KOPT-K1 (cell line): ENCODE measurements around the gene ST13.
A peak's percentile ranks its signal among the peaks of the same experiment; 100 is the strongest.
"Not testable (repeated sequence)": the region's sequence is repeated elsewhere in the genome, so short reads cannot be mapped to it uniquely, and the experiment has no call there.

Experiments
- H3K27ac ChIP-seq: fragments of 200-600 bp; sonication (generic); 2 replicates; pipeline ENCODE4 v1.5.1; 2016; ENCODE audit warnings: antibody characterized with exemption, mild to moderate bottlenecking, low read depth, low read length; ENCODE audit not compliant: poor library complexity, severe bottlenecking
- H3K36me3 ChIP-seq: fragments of 200-600 bp; sonication (generic); 2 replicates; pipeline ENCODE4 v1.5.1; 2017; ENCODE audit warnings: antibody characterized with exemption, mild to moderate bottlenecking, low read length, moderate library complexity; ENCODE audit not compliant: insufficient read depth
- H3K9me3 ChIP-seq: fragments of 200-600 bp; sonication (generic); 2 replicates; pipeline ENCODE4 v1.5.1; 2017; ENCODE audit warnings: antibody characterized with exemption, low read length, mild to moderate bottlenecking; ENCODE audit not compliant: insufficient read depth, poor library complexity, severe bottlenecking

Gene ST13

DNA sequence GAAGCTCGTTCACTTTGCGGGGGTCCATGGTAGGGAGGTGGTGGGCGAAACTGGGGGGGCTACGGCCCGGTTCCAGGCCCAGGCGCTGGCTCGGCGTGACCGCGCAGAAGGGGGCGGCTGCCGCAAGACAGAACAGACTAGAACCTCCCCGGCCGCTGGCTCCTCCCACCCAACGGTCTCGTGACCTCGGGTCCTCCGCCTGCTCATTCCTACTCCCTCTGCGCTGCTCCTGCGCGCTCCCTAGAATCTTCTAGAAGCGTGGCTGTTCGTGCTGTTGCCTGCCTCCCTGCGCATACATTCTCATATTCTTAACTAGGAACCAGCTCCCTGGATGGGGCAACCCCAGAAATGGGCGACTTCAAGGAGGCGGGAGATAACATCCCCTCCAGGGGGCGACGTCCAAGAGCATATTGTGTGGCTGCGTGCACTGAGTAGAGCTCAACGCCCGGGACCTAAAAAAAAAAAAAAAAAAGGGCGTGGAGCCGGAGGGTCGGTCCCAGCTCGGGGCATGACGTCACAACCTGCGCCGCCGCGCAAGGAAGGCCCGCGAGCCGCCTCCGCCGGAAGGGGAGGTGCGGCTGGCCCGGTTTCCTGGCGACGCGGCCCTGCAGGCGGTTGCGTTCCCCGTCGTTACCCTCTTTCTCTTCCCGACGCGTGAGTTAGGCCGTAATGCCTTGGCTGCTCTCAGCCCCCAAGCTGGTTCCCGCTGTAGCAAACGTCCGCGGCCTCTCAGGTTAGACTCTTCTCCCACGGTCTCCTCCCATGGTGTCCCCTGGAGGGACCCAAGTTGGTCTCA, at the start of gene ST13, which contains the start of gene XPNPEP3:
TSS of gene ST13 (minus strand) at position 127 of the 796 bp plus-strand sequence. CDS start at position 28, 99 bp downstream.
TSS of gene XPNPEP3 (plus strand) at position 636 of the 796 bp plus-strand sequence. CDS start at position 670, 34 bp downstream.
- H3K27ac ChIP-seq: peak within 1 kb of the TSS; percentile 94
- H3K36me3 ChIP-seq: peaks cover 31% of the 10 kb centered on the region
- H3K9me3 ChIP-seq: no peaks in the 10 kb centered on the region

DNA sequence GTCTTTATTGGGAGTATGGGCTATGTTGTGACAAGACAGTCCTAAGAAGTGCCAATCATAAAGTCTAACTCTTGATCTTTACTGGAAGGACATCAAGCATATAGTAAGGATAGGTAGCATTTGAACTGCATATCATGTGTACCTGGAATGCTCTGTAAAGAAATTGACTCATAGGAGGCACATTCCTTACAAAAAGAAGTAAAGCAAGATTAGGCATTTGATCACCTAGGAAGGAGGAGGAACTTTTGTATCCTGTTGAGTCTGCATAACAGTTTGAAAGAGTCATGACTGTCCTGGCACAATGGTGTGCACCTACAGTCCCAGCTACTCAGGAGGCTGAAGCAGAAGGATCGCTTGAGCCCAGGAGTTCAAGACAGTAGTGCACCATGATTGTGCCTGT, 47.7 kb upstream of the ST13 start:
- H3K36me3 ChIP-seq: 0 out of 2 replicates have a peak, but pooled peaks cover 9% of the 10 kb centered on the region

DNA sequence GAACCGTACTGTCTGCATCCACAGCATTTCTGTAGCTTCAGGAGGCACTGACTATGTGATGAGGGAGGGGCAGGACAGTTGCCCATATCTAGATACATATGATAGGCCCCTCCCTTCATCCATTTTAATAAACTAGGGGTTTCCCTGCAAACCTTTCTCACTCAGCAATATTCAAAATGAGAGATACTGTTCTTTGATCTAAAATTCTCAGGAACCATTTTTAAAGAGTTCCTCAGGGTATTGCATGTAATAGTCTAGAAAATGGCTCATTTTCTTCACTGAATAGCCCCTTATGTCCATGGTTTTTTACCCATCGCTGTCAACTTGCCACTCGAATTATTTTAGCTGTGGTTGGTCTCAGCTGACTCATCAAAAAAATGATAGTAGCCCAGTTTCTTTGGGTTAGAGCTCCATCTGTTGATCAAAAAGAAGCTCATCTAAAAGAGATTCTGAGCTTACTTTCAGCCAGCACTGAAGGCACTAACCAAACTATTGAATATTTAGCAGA, 42.5 kb upstream of the ST13 start:
- Histone ChIP-seq H3K27ac (no peak overlapping the region), H3K9me3 (no peaks in the 10 kb centered on the region), H3K36me3 (no peaks in the 10 kb centered on the region)

More for the DNA sequence above, 47.7 kb upstream of the ST13 start:
- no peak overlapping the region for H3K27ac ChIP-seq
- no peaks in the 10 kb centered on the region for H3K9me3 ChIP-seq

DNA sequence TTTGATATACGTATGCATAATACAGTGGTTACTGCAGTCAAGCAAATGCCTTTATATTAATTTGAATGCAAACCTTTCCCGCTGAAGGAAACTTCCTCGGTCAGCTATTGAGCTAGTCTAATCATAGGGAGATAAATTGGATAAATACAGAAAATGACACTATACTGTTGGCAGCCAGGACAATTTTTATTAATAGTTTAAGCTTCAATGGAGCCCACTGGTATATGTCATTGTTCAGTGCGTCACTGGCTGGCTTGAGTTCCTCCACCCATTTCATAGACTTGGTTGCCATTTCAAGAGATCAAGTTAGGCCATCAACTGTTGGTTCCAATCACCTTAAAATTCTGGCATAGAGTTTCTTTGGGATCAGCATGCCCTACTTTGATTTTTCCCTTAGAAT, 38.0 kb upstream of the ST13 start:
- Histone ChIP-seq H3K9me3 (no peaks in the 10 kb centered on the region), H3K36me3 (peaks cover 14% of the 10 kb centered on the region; the same call in 1 of the 2 replicates), H3K27ac (no peak overlapping the region)

DNA sequence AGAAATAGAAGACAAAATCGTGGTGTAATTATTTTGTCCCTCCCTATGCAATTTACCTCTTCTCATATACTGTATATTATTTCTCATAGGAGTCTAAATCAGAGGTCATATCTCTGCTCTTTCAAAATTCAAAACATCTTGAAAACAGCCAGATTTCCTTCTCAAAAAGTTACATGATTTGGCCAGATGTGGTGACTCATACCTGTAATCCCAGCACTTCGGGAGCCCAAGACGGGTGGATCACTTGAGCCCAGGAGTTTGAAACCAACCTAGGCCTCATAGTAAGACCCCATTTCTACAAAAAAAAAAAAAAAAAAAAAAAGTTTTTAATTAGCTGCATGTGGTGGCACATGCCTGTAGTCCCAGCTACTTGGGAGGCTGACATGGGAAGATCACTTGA, 34.4 kb upstream of the ST13 start:
- H3K9me3 ChIP-seq: no peaks in the 10 kb centered on the region
- H3K36me3 ChIP-seq: peaks cover 42% of the 10 kb centered on the region
- H3K27ac ChIP-seq: no peak overlapping the region

DNA sequence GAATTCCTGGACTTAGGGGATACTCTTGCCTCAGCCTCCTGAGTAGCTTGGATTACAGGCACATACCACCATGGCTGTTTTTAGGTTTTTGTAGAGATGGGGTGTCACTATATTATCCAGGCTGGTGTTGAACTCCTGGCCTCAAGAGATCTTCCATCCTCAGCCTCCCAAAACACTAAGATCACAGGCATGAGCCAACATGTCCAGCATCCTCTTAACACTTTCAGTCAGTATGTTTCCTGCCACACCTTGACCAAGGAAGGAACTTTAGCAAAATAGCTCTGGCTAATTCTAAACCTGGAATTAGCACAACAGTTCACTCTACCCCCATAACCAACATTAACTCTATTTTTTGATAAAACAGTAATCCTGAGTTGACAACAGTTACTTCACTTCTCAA, 32.7 kb upstream of the ST13 start:
- H3K9me3 ChIP-seq: no peaks in the 10 kb centered on the region
- peaks cover 42% of the 10 kb centered on the region for H3K36me3 ChIP-seq
- no peak overlapping the region for H3K27ac ChIP-seq

DNA sequence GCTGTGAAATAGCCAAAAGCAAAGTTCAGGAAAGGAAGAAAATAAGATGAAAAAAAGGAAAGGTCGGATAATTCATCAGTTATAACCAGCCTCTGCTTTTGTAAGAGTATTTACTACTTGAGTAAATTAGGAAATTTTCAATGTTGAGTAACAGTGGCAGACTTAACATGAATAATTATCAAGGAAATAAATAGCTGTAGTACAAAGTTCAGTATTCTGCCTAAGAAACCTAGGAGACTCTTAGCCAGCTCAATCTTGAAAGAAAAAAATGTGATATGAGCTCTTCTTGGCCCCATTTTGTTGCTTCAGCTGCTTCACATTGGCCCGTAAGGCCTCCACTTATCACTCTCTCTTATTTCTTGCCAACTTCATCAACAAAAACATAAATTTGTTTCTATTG, 22.5 kb upstream of the ST13 start:
- Histone ChIP-seq H3K9me3 (no peaks in the 10 kb centered on the region), H3K27ac (no peak overlapping the region), H3K36me3 (peaks cover 28% of the 10 kb centered on the region)

DNA sequence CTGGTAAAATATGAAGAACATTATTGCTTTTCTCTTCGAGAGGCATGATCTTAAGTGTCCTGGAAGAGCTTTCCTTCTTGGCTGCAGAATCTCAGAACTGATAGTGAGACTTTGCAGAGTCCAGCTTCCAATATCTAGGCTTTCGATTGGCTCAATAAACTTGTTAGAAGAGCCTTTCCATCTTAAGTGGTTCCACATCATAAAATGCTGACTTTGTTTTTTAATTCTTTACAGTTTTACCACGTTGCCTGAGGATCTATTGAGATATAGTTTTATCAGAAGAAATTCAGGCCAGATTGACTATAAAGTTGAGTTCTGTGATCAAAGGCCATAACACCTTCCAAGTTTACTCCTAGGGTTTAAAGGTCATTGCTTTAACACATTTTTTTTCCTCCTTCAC, 21.0 kb upstream of the ST13 start:
- peaks cover 16% of the 10 kb centered on the region for H3K36me3 ChIP-seq
- no peaks in the 10 kb centered on the region for H3K9me3 ChIP-seq
- H3K27ac ChIP-seq: no peak overlapping the region

DNA sequence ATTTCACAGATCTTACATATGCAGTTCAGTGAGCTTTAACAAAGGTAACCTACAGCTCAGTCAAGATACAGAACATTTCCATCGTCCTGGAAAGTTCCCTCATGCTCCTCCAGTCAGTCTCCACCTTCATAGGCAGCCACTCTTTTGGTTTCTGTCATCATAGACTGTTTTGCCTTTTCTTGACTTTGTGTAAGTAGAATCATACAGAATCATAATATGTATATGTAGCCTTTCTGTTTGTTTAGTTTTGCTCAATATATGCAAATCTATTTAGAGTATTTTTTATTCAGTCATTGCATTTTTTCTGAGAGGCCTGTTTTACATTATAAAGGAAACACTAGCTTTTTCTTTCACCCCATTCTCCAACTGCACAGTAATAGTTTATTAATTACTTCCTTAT, 20.5 kb upstream of the ST13 start:
- peaks cover 14% of the 10 kb centered on the region for H3K36me3 ChIP-seq
- H3K9me3 ChIP-seq: no peaks in the 10 kb centered on the region
- no peak overlapping the region for H3K27ac ChIP-seq

DNA sequence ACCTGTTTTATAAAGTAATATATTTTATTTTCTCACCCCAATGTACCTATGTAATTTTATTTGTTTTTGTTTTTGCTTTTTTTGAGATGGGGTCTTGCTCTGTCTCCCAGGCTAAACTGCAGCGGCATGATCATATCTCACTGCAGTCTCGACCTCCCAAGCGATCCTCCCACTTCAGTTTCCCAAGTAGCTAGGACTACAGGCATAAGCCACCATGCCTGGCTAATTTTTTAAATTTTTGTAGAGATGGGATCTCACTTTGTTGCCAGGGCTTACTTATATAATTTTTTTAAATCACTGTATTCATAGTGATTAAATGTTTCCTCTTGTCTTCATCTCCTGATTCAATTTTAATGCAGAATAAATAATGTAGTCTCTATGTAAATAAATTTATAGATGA, 18.7 kb upstream of the ST13 start:
- Histone ChIP-seq H3K36me3 (peaks cover 10% of the 10 kb centered on the region; the same call in 1 of the 2 replicates), H3K27ac (no peak overlapping the region), H3K9me3 (no peaks in the 10 kb centered on the region)

DNA sequence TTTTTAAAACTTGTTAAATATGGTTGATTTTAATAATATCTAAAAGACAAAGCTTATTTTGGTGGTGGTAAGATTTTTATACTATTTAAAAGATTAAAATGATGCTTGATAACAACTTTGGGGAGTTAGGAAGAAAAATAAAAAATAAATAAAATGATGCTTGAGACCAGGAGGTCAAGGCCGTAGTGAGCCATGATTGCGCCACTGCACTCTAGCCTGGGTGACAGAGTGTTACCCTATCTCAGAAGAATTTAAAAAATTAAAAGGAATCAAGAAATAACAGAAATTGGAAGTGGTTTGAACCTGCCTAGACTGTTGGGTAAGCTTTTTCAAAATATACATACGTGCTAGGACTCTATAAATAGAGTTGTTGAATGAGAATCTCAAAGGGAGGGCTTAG, 17.6 kb upstream of the ST13 start:
- peaks cover 10% of the 10 kb centered on the region; the same call in 1 of the 2 replicates for H3K36me3 ChIP-seq
- H3K27ac ChIP-seq: no peak overlapping the region
- H3K9me3 ChIP-seq: no peaks in the 10 kb centered on the region

DNA sequence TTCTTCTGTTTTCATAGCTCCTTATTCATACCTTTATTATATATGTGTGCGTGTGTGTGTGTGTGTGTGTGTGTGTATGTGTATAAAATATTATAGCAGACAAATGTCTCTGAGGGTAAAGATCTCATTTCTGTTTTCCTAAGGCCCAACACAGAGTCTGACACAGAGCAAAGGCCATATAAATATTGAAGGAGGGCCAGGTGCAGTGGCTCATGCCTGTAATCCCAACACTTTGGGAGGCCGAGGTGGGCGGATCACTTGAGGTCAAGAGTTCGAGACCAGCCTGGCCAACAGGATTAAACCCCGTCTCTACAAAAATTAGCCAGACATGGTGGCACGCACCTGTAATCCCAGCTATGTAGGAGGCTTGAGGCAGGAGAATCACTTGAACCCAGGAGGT, 11.9 kb upstream of the ST13 start:
- H3K9me3 ChIP-seq, H3K27ac ChIP-seq, H3K36me3 ChIP-seq: not testable (repeated sequence)

DNA sequence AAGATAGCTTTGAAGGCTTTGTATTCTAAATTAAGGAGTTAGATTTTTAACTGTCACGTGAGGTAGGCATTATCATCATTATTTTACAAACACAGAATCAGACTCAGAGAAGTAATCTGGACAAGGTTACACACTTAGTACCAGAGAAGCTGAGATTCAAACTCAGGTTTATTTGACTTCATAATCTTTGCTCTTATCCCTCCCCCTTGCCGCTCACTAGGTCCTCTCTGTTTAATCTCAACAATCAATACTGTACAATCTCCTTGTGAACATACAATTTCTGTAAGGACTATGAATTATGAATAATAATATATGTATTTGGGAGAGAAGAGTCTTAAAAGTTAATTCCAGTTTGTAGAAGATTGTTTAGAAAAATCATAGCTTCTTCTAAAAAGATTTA, 10.7 kb upstream of the ST13 start:
- peaks cover 5% of the 10 kb centered on the region; the same call in 1 of the 2 replicates for H3K36me3 ChIP-seq
- no peaks in the 10 kb centered on the region for H3K9me3 ChIP-seq
- H3K27ac ChIP-seq: no peak overlapping the region

DNA sequence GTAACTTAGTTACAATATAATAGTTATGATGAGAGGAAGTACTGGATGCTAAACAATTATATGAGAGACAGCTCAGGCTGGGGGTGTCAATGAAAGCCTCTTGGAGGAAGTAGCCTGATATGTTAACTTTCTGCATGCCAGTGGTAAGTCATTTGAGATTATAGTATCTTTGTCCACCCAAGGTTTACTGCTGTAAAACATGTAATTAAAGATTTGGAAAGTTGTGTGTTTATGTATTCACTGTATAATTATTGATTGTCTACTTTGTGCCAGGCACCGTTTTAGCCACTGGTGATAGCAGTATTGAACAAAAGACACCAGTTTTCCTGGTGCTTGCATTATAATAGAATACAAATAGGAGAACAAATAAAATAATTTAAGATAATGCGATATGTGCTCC, 6.1 kb upstream of the ST13 start:
- Histone ChIP-seq H3K9me3 (no peaks in the 10 kb centered on the region), H3K36me3 (peaks cover 8% of the 10 kb centered on the region), H3K27ac (no peak overlapping the region)

DNA sequence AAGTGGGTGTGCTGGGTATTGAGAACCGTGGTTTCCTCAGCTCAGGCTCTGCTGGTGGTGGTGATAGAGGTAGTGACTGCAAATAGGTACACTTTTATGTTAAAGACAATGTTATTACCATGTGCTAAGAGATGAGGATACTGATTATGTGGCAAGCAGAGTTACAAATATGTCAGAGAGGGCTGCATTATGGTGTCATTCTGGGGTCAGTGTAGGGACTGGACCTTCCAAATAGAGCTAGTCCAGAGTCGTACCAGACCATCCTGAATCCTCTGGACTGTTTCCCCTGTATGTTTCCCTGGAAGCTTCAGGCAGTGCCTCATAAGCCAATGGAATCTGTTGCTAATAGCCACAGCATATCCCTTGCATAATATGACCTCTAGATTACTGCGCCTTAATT, 5.6 kb upstream of the ST13 start, which contains the start of gene DNAJB7:
TSS of gene DNAJB7 (minus strand) at position 101 of the 400 bp plus-strand sequence. CDS start 119 bp downstream, outside the sequence.
- Histone ChIP-seq H3K36me3 (peaks cover 8% of the 10 kb centered on the region), H3K27ac (no peak within 1 kb of the TSS), H3K9me3 (no peaks in the 10 kb centered on the region)
